SU-DHL-6 (cell line): ENCODE results near the gene APLP1.
A peak's percentile ranks its signal among the peaks of the same experiment; 100 is the strongest.
"Not testable (repeated sequence)": the region's sequence is repeated elsewhere in the genome, so short reads cannot be mapped to it uniquely, and the experiment has no call there.

Experiments
- H2AFZ ChIP-seq: fragments of 200-600 bp; sonication (generic); 2 replicates; pipeline ENCODE4 v1.6.1; 2014; ENCODE audit warnings: low read depth, mild to moderate bottlenecking, moderate library complexity, mixed read lengths, antibody characterized with exemption, low read length; ENCODE audit not compliant: severe bottlenecking
- H3F3A ChIP-seq: fragments of 200-600 bp; shearing (Covaris generic); 2 replicates; pipeline ENCODE4 v1.6.0; 2016; ENCODE audit warnings: antibody characterized with exemption, mild to moderate bottlenecking; ENCODE audit not compliant: insufficient read depth
- H3K27ac ChIP-seq: fragments of 200-600 bp; sonication (generic); 2 replicates; pipeline ENCODE4 v1.5.1; 2016; ENCODE audit warnings: low read depth, mild to moderate bottlenecking, low read length, moderate library complexity, mixed read lengths
- H3K27me3 ChIP-seq: fragments of 200-600 bp; sonication (generic), shearing (Covaris generic); 2 replicates; pipeline ENCODE4 v1.6.0; 2014; ENCODE audit warnings: mild to moderate bottlenecking, low read length
- H3K36me3 ChIP-seq: fragments of 200-600 bp; sonication (generic); 2 replicates; pipeline ENCODE4 v1.6.1; 2014; ENCODE audit warnings: mild to moderate bottlenecking, low read length, mixed read lengths
- H3K4me2 ChIP-seq: fragments of 300-600, 200-600 bp; shearing (Covaris generic), sonication (generic); 2 replicates; pipeline ENCODE4 v1.6.0; 2014; ENCODE audit warnings: low read length, low read depth, mild to moderate bottlenecking; ENCODE audit not compliant: poor library complexity, severe bottlenecking
- H3K4me3 ChIP-seq: fragments of 200-600 bp; sonication (generic); 2 replicates; pipeline ENCODE4 v1.5.1; 2014; ENCODE audit warnings: antibody characterized with exemption, low read length, mild to moderate bottlenecking, mixed read lengths; ENCODE audit not compliant: insufficient read depth, poor library complexity, severe bottlenecking
- H3K79me2 ChIP-seq: fragments of 200-600 bp; sonication (generic); 2 replicates; pipeline ENCODE4 v1.6.1; 2014; ENCODE audit warnings: mild to moderate bottlenecking, low read length, moderate library complexity; ENCODE audit not compliant: insufficient read depth
- H3K9ac ChIP-seq: fragments of 200-600 bp; sonication (generic); 2 replicates; pipeline ENCODE4 v1.7.0; 2014; ENCODE audit warnings: mild to moderate bottlenecking, low read length
- H3K9me2 ChIP-seq: fragments of 200-600 bp; sonication (generic); replicated peaks from 2 replicates; pipeline ENCODE4 v1.6.1; 2014; ENCODE audit warnings: low read length; ENCODE audit not compliant: insufficient read depth
- H3K9me3 ChIP-seq: fragments of 200-600 bp; sonication (generic); 2 replicates; pipeline ENCODE4 v1.6.1; 2014; ENCODE audit warnings: low read length, mixed read lengths; ENCODE audit not compliant: insufficient read depth
- H4K20me1 ChIP-seq: fragments of 200-600 bp; sonication (generic); 2 replicates; pipeline ENCODE4 v1.6.1; 2014; ENCODE audit warnings: low read depth, mild to moderate bottlenecking, antibody characterized with exemption, low read length, moderate library complexity, mixed read lengths
- CTCF ChIP-seq: fragments of 200-600 bp; sonication (generic); IDR thresholded peaks from one replicate; pipeline ENCODE4 v1.5.1; 2017; ENCODE audit warnings: antibody characterized with exemption, mild to moderate bottlenecking, low read length, moderate library complexity; ENCODE audit not compliant: insufficient read depth, poor library complexity, severe bottlenecking
- EZH2phosphoT487 ChIP-seq: fragments of 200-600 bp; sonication (generic), shearing (Covaris generic); conservative IDR thresholded peaks from 2 replicates; pipeline ENCODE4 v1.6.1; 2018; ENCODE audit warnings: mild to moderate bottlenecking, antibody characterized with exemption, low read length, moderate library complexity, mixed read lengths

APLP1 gene

GRCh38 chr19:35868823-35869326 lies 501 bp downstream of the APLP1 start:
- Histone ChIP-seq H4K20me1 (no peaks in the 10 kb centered on the region), H3K27me3 (no peaks in the 10 kb centered on the region), H3K36me3 (no peaks in the 10 kb centered on the region), H3F3A (no peaks in the 10 kb centered on the region), H2AFZ (no peak overlapping the region), H3K4me3 (peak overlapping the region; percentile 49), H3K79me2 (no peaks in the 10 kb centered on the region), H3K9ac (peak overlapping the region; percentile 49; the same call in 1 of the 2 replicates), H3K9me3 (no peaks in the 10 kb centered on the region), H3K4me2 (peak overlapping the region; percentile 77), H3K9me2 (no peaks in the 10 kb centered on the region), H3K27ac (no peak overlapping the region)
- TF ChIP-seq EZH2phosphoT487 = no peak

DNA sequence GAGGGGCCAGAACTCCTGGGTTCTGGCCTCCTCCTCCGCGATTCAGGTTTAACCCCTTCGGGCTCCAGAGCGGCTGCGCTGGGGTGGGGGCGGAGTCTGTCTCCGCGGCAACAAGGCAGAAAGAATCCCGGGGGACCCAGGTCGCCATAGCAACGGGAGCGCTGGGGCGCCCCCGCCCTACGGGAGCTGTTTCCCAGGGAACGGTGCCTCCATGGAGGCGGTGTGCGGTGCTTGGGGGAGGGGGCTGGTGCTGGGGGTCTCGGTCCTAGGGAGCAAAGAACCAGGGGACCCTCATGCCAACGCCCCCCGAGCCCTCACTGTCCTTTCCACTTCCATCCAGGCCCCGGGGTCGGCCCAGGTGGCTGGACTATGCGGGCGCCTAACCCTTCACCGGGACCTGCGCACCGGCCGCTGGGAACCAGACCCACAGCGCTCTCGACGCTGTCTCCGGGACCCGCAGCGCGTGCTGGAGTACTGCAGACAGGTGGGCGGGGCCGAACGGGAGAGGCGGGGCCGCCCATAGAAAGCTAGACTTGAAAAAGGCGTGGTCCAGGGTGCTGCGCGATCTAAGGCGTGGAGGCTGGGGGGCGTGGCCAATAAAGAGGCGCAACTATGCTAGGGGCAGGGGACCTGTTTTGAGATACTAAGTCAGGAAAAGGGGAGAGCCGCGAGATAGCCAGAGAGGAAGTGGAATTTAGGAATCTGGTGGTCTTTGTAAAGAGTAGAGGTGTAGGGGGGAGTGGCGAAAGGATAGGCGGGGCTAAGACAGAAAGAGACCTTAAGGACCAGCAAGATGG lies 1.2 kb downstream of the APLP1 start:
- TF ChIP-seq CTCF (no peak), EZH2phosphoT487 (no peak)
- H3K27ac ChIP-seq = no peak overlapping the region
- H3K9ac ChIP-seq = peak overlapping the region; percentile 13; the same call in 1 of the 2 replicates
- H3K9me2 ChIP-seq = no peaks in the 10 kb centered on the region
- H3K27me3 ChIP-seq = no peaks in the 10 kb centered on the region
- peak overlapping the region; percentile 77 for H3K4me2 ChIP-seq
- H3K36me3 ChIP-seq = no peaks in the 10 kb centered on the region
- no peaks in the 10 kb centered on the region for H3F3A ChIP-seq
- H2AFZ ChIP-seq = peak overlapping the region; percentile 95
- no peaks in the 10 kb centered on the region for H4K20me1 ChIP-seq
- no peaks in the 10 kb centered on the region for H3K79me2 ChIP-seq
- H3K9me3 ChIP-seq = no peaks in the 10 kb centered on the region
- H3K4me3 ChIP-seq = peak overlapping the region; percentile 52

GRCh38 chr19:35870124-35870736 lies 1.9 kb downstream of the APLP1 start:
- H2AFZ ChIP-seq = peak overlapping the region; percentile 95
- not testable (repeated sequence) for H3K79me2 ChIP-seq, H3K9me2 ChIP-seq, H4K20me1 ChIP-seq, H3K36me3 ChIP-seq, H3F3A ChIP-seq, H3K27me3 ChIP-seq, H3K9me3 ChIP-seq, H3K27ac ChIP-seq
- peak overlapping the region; percentile 77 for H3K4me2 ChIP-seq
- H3K4me3 ChIP-seq = peak overlapping the region; percentile 52
- peak overlapping the region; percentile 13; the same call in 1 of the 2 replicates for H3K9ac ChIP-seq

- no peaks in the 10 kb centered on the region for H3F3A ChIP-seq
- H3K27me3 ChIP-seq = no peaks in the 10 kb centered on the region
- no peaks in the 10 kb centered on the region for H3K36me3 ChIP-seq
- H3K9me3 ChIP-seq = no peaks in the 10 kb centered on the region
- no peaks in the 10 kb centered on the region for H3K9me2 ChIP-seq
- H4K20me1 ChIP-seq = no peaks in the 10 kb centered on the region
- no peak overlapping the region for H2AFZ ChIP-seq
- H3K9ac ChIP-seq = no peak overlapping the region
- H3K27ac ChIP-seq = no peak overlapping the region
- no peak for TF ChIP-seq EZH2phosphoT487
- no peak for TF ChIP-seq CTCF
- H3K79me2 ChIP-seq = no peaks in the 10 kb centered on the region
- H3K4me2 ChIP-seq = no peak overlapping the region
- no peak overlapping the region for H3K4me3 ChIP-seq
These were observed 2.4 kb downstream of the APLP1 start for GRCh38 chr19:35870798-35871197.
